Adrenal gland (tissue), 12 donors: ENCODE measurements around the gene MGAT4A. TPM values are rescaled to one million over a fixed set of nuclear protein-coding genes. Genes with fewer than 3 reads are reported as not detected.

Experiments used
- DNase-seq, 7 donors: peaks; one replicate each; pipeline ENCODE4 v3.0.0-alpha.2; 2019 to 2020
- H3K27ac ChIP-seq, 5 donors: fragments of 200-600 bp; sonication (generic) in 4 of 5; 1 replicate in 3 of 5; 2 replicates in 2 of 5; pipeline versions ENCODE4 v1.5.1 to v1.8.0; 2016 to 2020; ENCODE audit warnings: mild to moderate bottlenecking in 1 of 5
- H3K27me3 ChIP-seq: fragments of 200-600 bp; 2 replicates; pipeline ENCODE4 v1.8.0; 2021
- H3K36me3 ChIP-seq, 2 donors: fragments of 200-600 bp; replicated peaks in 1 of 2; 1 replicate in 1 of 2; 2 replicates in 1 of 2; pipeline versions ENCODE4 v1.5.1 to v1.8.0; 2018 to 2022
- H3K4me1 ChIP-seq, 2 donors: fragments of 200-600 bp; replicated peaks in 1 of 2; 1 replicate in 1 of 2; 2 replicates in 1 of 2; pipeline versions ENCODE4 v1.5.1 to v1.8.0; 2018 to 2021
- H3K4me3 ChIP-seq, 4 donors: fragments of 200-600 bp; sonication (generic) in 3 of 4; one replicate each; pipeline ENCODE4 v1.5.1; 2016 to 2018
- H3K9me3 ChIP-seq, 3 donors: fragments of 200-600 bp; sonication (generic) in 1 of 3; replicated peaks in 1 of 3; 1 replicate in 2 of 3; 2 replicates in 1 of 3; pipeline versions ENCODE4 v1.5.1 to v1.8.0; 2016 to 2021
- POLR2A ChIP-seq, 2 donors: fragments of 450-650 bp; IDR thresholded peaks; one replicate each; pipeline ENCODE4 v1.6.1; 2017; ENCODE audit warnings: antibody characterized with exemption in 2 of 2, mild to moderate bottlenecking in 2 of 2, moderate library complexity in 1 of 2
- WGBS, 4 donors: extraction: QIAGEN DNeasy Blood & Tissue Kit in 2 of 4; methylation state at CpG; one replicate each; pipeline versions ENCODE4 v1.1.5 to v1.1.7; 2013 to 2017; 5-methylcytosine and 5-hydroxymethylcytosine counted together
- intact Hi-C, 2 donors: fragments of 100-400 bp; cut with DNase I; formaldehyde crosslinking; loops; one replicate each; pipeline versions ENCODE4 v1.14.1 to v1.15.0; 2022 to 2023
- polyA plus RNA-seq, 3 donors: library from polyadenylated mRNA; stranded (reverse); fragments of 200-250 nt in 2 of 3; fragments of 350-450 nt in 1 of 3; fragmentation: Illumina TruSeq in 1 of 3; extraction: RNeasy Lipid Tissue Mini Kit (QIAGEN cat#74804) in 1 of 3; gene quantifications; one replicate each; pipeline ENCODE4 v1.2.3, GENCODE V29; 2013 to 2014
- total RNA-seq, 9 donors: library from RNA; depleted of rRNA in 4 of 9; stranded (reverse); fragments of >200 nt in 4 of 9; fragments of 120-200 nt in 1 of 9; fragmentation: NEBNext Ultra II Directional in 1 of 9; extraction: Animal tissue kit (Norgen Biotek cat#: 25700) in 1 of 9; gene quantifications; one replicate each; pipeline versions ENCODE4 v1.1.0 to v1.2.4, GENCODE V29; 2013 to 2023
- TF ChIP-seq, protein P1 (sequence below), 6 experiments: fragments of 450-650 bp in 4 of 6; fragments of 200-600 bp in 2 of 6; sonication (generic) in 1 of 6; IDR thresholded peaks; 1 replicate in 5 of 6; 2 replicates in 1 of 6; pipeline versions ENCODE4 v1.5.1 to v1.8.0; 2016 to 2021; ENCODE audit warnings: antibody characterized with exemption in 6 of 6, mild to moderate bottlenecking in 2 of 6, moderate library complexity in 1 of 6
- donor health status: healthy with polysubstance abuse.
- donor health status: Bipolar disorder and iron deficiency.
- donor health status: DM: yes; HTN: yes; CAD: no.
- donor health status: DM: no; HTN: no; CAD: no.
- donor health status: DM: no; HTN: no; CAD: no.
- donor health status: DM: yes; HTN: yes; CAD: no.

MGAT4A gene
- total and polyA plus RNA-seq, 12 donors, result 5.2 to 34.4 (median 18.7) TPM

DNA sequence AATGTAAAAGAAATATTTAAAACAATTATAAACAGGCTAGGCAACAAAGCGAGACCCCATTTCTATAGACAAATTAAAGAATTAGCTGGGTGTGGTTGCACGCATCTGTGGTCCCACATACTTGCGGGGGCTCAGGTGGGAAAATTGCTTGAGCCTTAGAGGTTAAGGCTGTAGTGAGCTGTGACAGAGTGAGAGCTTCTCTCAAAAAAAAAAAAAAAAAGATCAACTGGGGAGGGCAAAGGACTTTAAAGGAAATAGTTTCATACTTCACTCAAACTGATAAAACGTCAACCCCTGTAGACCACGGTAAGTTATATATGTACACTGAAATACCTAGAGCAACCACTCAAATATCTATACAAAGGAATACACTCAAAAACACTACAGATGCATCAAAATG is 37.5 kb downstream of the MGAT4A start:
- no peaks in the 10 kb centered on the region for H3K4me1 ChIP-seq
- no peaks in the 10 kb centered on the region for H3K36me3 ChIP-seq
- intact Hi-C loops, result no loop called here
- no peaks in the 10 kb centered on the region for H3K27me3 ChIP-seq
- no peaks in the 10 kb centered on the region for H3K9me3 ChIP-seq
- no peak for TF ChIP-seq POLR2A (IDR thresholded peaks at IDR 0.05)
- TF ChIP-seq, protein P1, sequence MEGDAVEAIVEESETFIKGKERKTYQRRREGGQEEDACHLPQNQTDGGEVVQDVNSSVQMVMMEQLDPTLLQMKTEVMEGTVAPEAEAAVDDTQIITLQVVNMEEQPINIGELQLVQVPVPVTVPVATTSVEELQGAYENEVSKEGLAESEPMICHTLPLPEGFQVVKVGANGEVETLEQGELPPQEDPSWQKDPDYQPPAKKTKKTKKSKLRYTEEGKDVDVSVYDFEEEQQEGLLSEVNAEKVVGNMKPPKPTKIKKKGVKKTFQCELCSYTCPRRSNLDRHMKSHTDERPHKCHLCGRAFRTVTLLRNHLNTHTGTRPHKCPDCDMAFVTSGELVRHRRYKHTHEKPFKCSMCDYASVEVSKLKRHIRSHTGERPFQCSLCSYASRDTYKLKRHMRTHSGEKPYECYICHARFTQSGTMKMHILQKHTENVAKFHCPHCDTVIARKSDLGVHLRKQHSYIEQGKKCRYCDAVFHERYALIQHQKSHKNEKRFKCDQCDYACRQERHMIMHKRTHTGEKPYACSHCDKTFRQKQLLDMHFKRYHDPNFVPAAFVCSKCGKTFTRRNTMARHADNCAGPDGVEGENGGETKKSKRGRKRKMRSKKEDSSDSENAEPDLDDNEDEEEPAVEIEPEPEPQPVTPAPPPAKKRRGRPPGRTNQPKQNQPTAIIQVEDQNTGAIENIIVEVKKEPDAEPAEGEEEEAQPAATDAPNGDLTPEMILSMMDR (IDR thresholded peaks at IDR 0.05), result no peak
- WGBS, 4 donors, result 83 to 93% (median 90%) methylated on average over 5 of the region's 5 CpGs
- no peak overlapping the region for H3K27ac ChIP-seq
- no peak for DNase-seq
- no peak overlapping the region for H3K4me3 ChIP-seq

DNA sequence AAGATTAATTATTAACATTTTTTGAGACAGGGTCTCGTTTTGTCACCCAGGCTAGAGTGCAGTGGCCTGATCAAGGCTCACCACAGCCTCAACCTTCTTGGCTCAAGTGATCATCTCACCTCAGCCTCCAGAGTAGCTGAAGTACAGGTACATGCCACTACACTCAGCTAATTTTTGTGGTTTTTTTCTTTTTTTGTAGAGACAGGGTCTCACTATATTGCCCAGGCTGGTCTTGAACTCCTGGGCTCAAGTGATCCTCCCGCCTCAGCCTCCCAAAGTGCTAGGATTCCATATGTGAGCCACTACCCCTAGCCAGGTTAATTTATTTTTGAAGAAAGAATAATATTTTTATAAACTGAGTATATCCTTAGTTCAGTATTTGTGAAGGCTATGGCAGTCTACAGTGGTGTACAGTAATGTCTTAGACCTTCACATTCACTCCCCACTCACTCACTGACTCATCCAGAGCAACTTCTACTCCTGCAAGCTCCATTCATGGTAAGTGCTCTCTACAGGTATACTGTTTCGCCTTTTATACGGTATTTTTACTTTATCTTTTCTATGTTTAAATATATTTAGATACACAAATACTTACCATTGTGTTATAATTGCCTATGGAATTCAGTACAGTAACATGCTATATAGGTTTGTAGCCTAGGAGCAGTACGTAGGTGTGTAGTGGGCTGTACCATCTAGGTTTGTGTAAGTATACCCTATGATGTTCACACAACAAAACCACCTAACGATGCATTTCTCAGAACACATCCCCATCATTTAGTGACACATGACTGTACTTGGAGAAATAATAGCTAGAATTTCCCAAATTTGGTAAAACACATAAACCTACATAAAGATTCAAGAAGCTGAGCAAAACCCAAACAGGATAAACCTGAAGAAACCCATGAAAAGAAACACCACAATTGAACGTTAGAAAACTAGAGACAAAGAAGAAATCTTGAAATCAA is 38.6 kb downstream of the MGAT4A start:
- Histone ChIP-seq H3K4me1 (no peaks in the 10 kb centered on the region), H3K27me3 (no peaks in the 10 kb centered on the region), H3K27ac (no peak overlapping the region), H3K36me3 (no peaks in the 10 kb centered on the region), H3K4me3 (no peak overlapping the region), H3K9me3 (no peaks in the 10 kb centered on the region)
- 92 to 94% (median 92%) methylated on average over 7 of the region's 7 CpGs for WGBS, 4 donors
- intact Hi-C loops, result no loop called here
- DNase-seq, result no peak
- TF ChIP-seq, protein P1 (IDR thresholded peaks at IDR 0.05), result no peak
- no peak for TF ChIP-seq POLR2A (IDR thresholded peaks at IDR 0.05)

DNA sequence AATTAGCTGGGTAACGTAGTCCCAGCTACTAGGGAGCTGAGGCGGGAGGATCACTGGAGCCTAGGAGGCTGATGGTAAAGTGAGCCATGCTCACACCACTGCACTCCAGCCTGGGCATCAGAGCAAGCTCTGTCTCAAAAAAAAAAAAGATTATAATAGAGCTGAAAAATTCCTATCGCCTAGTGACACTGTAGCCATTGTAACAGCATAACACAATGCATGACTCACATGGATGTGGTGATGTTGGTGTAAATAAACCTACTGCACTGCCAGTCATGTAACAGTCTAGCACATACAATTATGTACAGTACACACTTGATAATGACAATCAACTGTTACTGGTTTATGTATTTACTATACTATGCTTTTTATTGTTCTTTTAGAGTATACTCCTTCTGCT is 39.6 kb downstream of the MGAT4A start:
- Histone ChIP-seq H3K4me1 (no peaks in the 10 kb centered on the region), H3K27ac (no peak overlapping the region), H3K27me3 (no peaks in the 10 kb centered on the region), H3K4me3 (no peak overlapping the region), H3K9me3 (no peaks in the 10 kb centered on the region), H3K36me3 (no peaks in the 10 kb centered on the region)
- TF ChIP-seq, protein P1 (IDR thresholded peaks at IDR 0.05), result no peak
- no peak for TF ChIP-seq POLR2A (IDR thresholded peaks at IDR 0.05)
- no peak for DNase-seq
- 85 to 91% (median 89%) methylated on average over 3 of the region's 3 CpGs for WGBS, 4 donors
- intact Hi-C loops, result no loop called here

DNA sequence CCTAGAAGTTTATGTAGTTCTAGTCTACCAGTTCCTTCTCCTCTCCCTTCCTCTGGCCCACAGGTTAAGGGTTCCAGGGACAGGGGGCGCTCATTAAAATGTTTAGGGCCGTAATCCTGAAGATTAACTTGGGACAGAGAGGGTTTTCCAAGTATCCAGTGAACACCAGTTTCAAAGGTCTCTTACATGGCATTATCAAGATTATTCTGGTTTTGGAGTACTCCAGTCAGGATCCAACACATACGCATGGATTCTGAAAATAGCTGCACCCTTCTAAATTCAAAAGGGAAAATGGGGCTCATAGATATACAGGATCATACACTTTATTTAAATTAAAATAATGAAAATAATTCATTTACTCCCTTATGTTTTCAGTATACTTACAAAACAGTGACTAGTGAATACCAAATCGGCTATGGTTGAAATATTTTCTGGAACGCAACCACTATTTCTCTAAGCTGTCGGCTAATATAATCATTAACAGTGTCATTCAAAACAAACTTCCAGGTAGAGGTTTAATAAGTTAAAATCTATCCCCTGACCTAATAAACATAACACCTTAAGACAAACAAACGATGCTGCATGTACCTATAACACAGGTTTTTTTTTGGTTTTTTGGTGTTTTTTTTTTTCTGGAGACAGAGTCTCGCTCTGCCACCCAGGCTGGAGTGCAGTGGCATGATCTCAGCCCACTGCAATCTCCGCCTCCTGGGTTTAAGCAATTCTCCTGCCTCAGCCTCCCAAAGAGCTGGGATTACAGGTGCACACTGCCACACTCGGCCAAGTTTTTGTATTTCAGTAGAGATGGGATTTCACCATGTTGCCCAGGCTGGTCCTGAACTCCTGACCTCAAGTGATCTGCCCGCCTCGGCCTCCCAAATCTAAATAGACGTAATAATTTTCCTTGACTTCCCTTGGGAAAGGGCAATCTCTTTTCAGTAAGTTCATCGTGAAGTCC is 44.7 kb downstream of the MGAT4A start:
- 92 to 94% (median 93%) methylated on average over 14 of the region's 14 CpGs for WGBS, 4 donors
- intact Hi-C loops, result no loop called here
- TF ChIP-seq, protein P1 (IDR thresholded peaks at IDR 0.05), result no peak
- TF ChIP-seq POLR2A (IDR thresholded peaks at IDR 0.05), result no peak
- Histone ChIP-seq H3K27ac (no peak overlapping the region), H3K36me3 (no peaks in the 10 kb centered on the region), H3K4me3 (no peak overlapping the region), H3K9me3 (no peaks in the 10 kb centered on the region), H3K27me3 (no peaks in the 10 kb centered on the region), H3K4me1 (no peaks in the 10 kb centered on the region)
- DNase-seq, result no peak
